Stomach (tissue), 4 donors: Measurements from ENCODE around the gene DRAM1.

Experiments
- CTCF ChIP-seq, 7 experiments: fragments of 450-650 bp in 4 of 7; fragments of 200-600 bp in 3 of 7; sonication (generic) in 3 of 7; IDR thresholded peaks; one replicate each; pipeline ENCODE4 v1.5.1; 2016 to 2019; ENCODE audit warnings: antibody characterized with exemption in 7 of 7, control low read depth in 2 of 7, mild to moderate bottlenecking in 1 of 7
- EP300 ChIP-seq: sonication (generic); formaldehyde crosslinking; IDR thresholded peaks from one replicate; pipeline ENCODE4 v1.6.1; 2017; ENCODE audit warnings: antibody characterized with exemption
- POLR2A ChIP-seq, 4 donors: fragments of 450-650 bp; IDR thresholded peaks; one replicate each; pipeline ENCODE4 v1.6.1; 2016; ENCODE audit warnings: antibody characterized with exemption in 4 of 4, control low read depth in 2 of 4, mild to moderate bottlenecking in 1 of 4, moderate library complexity in 1 of 4

GRCh38 chr12:101841069-101841468 lies 36.3 kb upstream of the DRAM1 start:
- TF ChIP-seq CTCF (IDR thresholded peaks at IDR 0.05) (no peak), POLR2A (IDR thresholded peaks at IDR 0.05) (no peak), EP300 (no peak)
